ENCODE results near the gene ORC4. TPM values are rescaled to one million over a fixed set of nuclear protein-coding genes. Genes with fewer than 3 reads are reported as not detected.
A peak's percentile ranks its signal among the peaks of the same experiment; 100 is the strongest.

The ORC4 gene
- polyA plus RNA-seq, 4 donors: 100.0 to 141 (median 113) TPM

- no peak for DNase-seq (ENCODE audit: low read depth in 4 of 4, low spot score in 2 of 4)
Observed at GRCh38 chr2:147937744-147938349, 82.7 kb downstream of the ORC4 start.

- DNase-seq (ENCODE audit: low read depth in 4 of 4, low spot score in 2 of 4): no peak
Observed at GRCh38 chr2:147934881-147935620, 85.5 kb downstream of the ORC4 start.

- no peak for DNase-seq (ENCODE audit: low read depth in 4 of 4, low spot score in 2 of 4)
Observed at GRCh38 chr2:147933931-147934330, 86.6 kb downstream of the ORC4 start.

GRCh38 chr2:147927053-147927588 is 93.4 kb downstream of the ORC4 start:
- no peak for DNase-seq (ENCODE audit: low read depth in 4 of 4, low spot score in 2 of 4)

GRCh38 chr2:147925886-147926285 is 94.7 kb downstream of the ORC4 start:
- no peak for DNase-seq (ENCODE audit: low read depth in 4 of 4, low spot score in 2 of 4)

- no peak for DNase-seq (ENCODE audit: low read depth in 4 of 4, low spot score in 2 of 4)
Observed at GRCh38 chr2:147924647-147925046, 95.9 kb downstream of the ORC4 start.

- no peak for DNase-seq (ENCODE audit: low read depth in 4 of 4, low spot score in 2 of 4)
Observed at GRCh38 chr2:147923846-147924245, 96.7 kb downstream of the ORC4 start.

- DNase-seq (ENCODE audit: low read depth in 4 of 4, low spot score in 2 of 4): no peak
Observed at GRCh38 chr2:147917161-147917560, 103.4 kb downstream of the ORC4 start.

- no peak for DNase-seq (ENCODE audit: low read depth in 4 of 4, low spot score in 2 of 4)
Observed at GRCh38 chr2:147916723-147917122, 103.8 kb downstream of the ORC4 start.

- no peak for DNase-seq (ENCODE audit: low read depth in 4 of 4, low spot score in 2 of 4)
Observed at GRCh38 chr2:147916067-147916466, 104.5 kb downstream of the ORC4 start.

- no peak for DNase-seq (ENCODE audit: low read depth in 4 of 4, low spot score in 2 of 4)
Observed at GRCh38 chr2:147913701-147914480, 106.6 kb downstream of the ORC4 start.

GRCh38 chr2:147910990-147911473 is 109.5 kb downstream of the ORC4 start:
- DNase-seq (ENCODE audit: low read depth in 4 of 4, low spot score in 2 of 4): peak; percentile 30 to 53 (median 44)

GRCh38 chr2:147909178-147909577 is 111.4 kb downstream of the ORC4 start:
- DNase-seq (ENCODE audit: low read depth in 4 of 4, low spot score in 2 of 4): no peak

GRCh38 chr2:147904051-147904450 is 116.5 kb downstream of the ORC4 start:
- DNase-seq (ENCODE audit: low read depth in 4 of 4, low spot score in 2 of 4): no peak

- DNase-seq (ENCODE audit: low read depth in 4 of 4, low spot score in 2 of 4): no peak
Observed at GRCh38 chr2:147888680-147889079, 131.9 kb downstream of the ORC4 start.

- no peak for DNase-seq (ENCODE audit: low read depth in 4 of 4, low spot score in 2 of 4)
Observed at GRCh38 chr2:147886136-147886535, 134.4 kb downstream of the ORC4 start.

- DNase-seq (ENCODE audit: low read depth in 4 of 4, low spot score in 2 of 4): no peak
Observed at GRCh38 chr2:147884830-147885229, 135.7 kb downstream of the ORC4 start.

GRCh38 chr2:147882631-147883030 is 137.9 kb downstream of the ORC4 start:
- DNase-seq (ENCODE audit: low read depth in 4 of 4, low spot score in 2 of 4): no peak

All from left renal cortex interstitium (tissue), 4 donors.